Testis (tissue), 3 donors: Measurements from ENCODE around the gene CYP24A1. TPM values are rescaled to one million over a fixed set of nuclear protein-coding genes. Genes with fewer than 3 reads are reported as not detected.

Experiments used
- DNase-seq: peaks from one replicate; pipeline ENCODE4 v3.0.0-alpha.2; 2019
- H3K27ac ChIP-seq, 2 donors: fragments of 200-600 bp; sonication (generic); one replicate each; pipeline ENCODE4 v1.5.1; 2019
- H3K27me3 ChIP-seq: fragments of 200-600 bp; sonication (generic); one replicate; pipeline ENCODE4 v1.5.1; 2019
- H3K36me3 ChIP-seq: fragments of 200-600 bp; sonication (generic); one replicate; pipeline ENCODE4 v1.5.1; 2017; ENCODE audit warnings: low read depth; ENCODE audit errors: missing control alignments
- H3K4me1 ChIP-seq: fragments of 200-600 bp; sonication (generic); one replicate; pipeline ENCODE4 v1.5.1; 2019
- H3K4me3 ChIP-seq, 2 donors: fragments of 200-600 bp; sonication (generic); one replicate each; pipeline ENCODE4 v1.5.1; 2017 to 2019
- H3K9me3 ChIP-seq: fragments of 200-600 bp; sonication (generic); one replicate; pipeline ENCODE4 v1.5.1; 2017
- POLR2A ChIP-seq: fragments of 450-650 bp; IDR thresholded peaks from one replicate; pipeline ENCODE4 v1.6.1; 2017; ENCODE audit warnings: antibody characterized with exemption, mild to moderate bottlenecking, moderate library complexity
- WGBS, 2 donors: methylation state at CpG; one replicate each; pipeline ENCODE4 v1.1.5; 2018; 5-methylcytosine and 5-hydroxymethylcytosine counted together
- intact Hi-C: fragments of 100-400 bp; cut with DNase I; formaldehyde crosslinking; loops from one replicate; pipeline ENCODE4 v1.15.1; 2023; ENCODE audit warnings: low total_unique reads
- polyA plus RNA-seq: library from polyadenylated mRNA; stranded (reverse); fragments of 350-450 nt; fragmentation: Illumina TruSeq; extraction: RNeasy Lipid Tissue Mini Kit (QIAGEN cat#74804); gene quantifications from one replicate; pipeline ENCODE4 v1.2.3, GENCODE V29; 2014; ENCODE audit warnings: low read depth, low replicate concordance; ENCODE audit not compliant: insufficient read depth
- total RNA-seq, 2 donors: library from RNA; depleted of rRNA; stranded (reverse); fragments of >200 nt; gene quantifications; one replicate each; pipeline ENCODE4 v1.2.3, GENCODE V29; 2016
- TF ChIP-seq, protein P1 (sequence below), 3 experiments: fragments of 450-650 bp in 2 of 3; fragments of 200-600 bp in 1 of 3; sonication (generic) in 1 of 3; IDR thresholded peaks; one replicate each; pipeline ENCODE4 v1.5.1; 2016 to 2019; ENCODE audit warnings: antibody characterized with exemption in 3 of 3, mild to moderate bottlenecking in 2 of 3, moderate library complexity in 1 of 3

Gene CYP24A1
- total and polyA plus RNA-seq, 3 donors from 2014 or later: 0.43 to 0.94 TPM; not detected in 1

DNA sequence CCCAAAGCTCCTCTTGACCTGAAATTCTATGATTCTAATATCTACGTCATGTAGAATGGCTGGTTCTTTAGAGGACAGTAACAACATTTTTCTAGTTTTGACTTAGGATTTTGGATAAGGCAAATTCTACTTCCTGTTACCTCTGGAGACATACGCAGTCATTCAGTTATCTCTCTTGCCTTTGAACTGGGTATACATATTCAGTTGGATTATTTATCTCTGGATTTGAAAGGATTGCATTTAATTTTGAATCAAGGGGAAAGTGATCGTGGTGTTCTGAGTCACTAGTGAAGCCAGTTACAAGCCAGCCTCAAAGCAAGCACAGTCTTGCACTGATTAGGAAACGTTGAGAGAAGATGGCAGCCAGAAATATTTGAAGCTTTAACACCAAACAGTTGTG is 68.1 kb downstream of the CYP24A1 start:
- WGBS, 2 donors: 66 to 73% methylated on average over 4 of the region's 4 CpGs
- TF ChIP-seq, protein P1, sequence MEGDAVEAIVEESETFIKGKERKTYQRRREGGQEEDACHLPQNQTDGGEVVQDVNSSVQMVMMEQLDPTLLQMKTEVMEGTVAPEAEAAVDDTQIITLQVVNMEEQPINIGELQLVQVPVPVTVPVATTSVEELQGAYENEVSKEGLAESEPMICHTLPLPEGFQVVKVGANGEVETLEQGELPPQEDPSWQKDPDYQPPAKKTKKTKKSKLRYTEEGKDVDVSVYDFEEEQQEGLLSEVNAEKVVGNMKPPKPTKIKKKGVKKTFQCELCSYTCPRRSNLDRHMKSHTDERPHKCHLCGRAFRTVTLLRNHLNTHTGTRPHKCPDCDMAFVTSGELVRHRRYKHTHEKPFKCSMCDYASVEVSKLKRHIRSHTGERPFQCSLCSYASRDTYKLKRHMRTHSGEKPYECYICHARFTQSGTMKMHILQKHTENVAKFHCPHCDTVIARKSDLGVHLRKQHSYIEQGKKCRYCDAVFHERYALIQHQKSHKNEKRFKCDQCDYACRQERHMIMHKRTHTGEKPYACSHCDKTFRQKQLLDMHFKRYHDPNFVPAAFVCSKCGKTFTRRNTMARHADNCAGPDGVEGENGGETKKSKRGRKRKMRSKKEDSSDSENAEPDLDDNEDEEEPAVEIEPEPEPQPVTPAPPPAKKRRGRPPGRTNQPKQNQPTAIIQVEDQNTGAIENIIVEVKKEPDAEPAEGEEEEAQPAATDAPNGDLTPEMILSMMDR (IDR thresholded peaks at IDR 0.05): no peak
- TF ChIP-seq POLR2A: no peak
- intact Hi-C loops: no loop called here

DNA sequence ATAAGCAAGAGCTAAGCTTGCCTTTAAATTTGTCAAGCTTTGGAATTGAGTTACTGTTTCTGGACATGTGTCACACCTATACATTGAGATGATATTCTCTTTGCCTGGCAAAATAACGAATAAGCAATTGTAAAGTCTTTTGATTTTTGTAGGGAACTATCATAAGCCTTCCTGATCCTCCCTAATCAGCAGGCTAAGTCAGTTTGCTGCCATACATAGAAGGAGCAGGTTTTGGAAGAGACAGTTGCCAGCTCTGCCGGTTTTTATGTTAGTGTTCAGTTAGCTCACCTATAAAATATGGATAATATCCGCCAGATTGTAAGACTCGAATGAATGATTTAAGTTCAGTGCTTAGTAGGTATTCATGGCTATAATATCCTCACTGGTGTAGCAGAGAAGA is 69.0 kb downstream of the CYP24A1 start:
- Histone ChIP-seq H3K36me3 (no peaks in the 10 kb centered on the region), H3K4me3 (no peak overlapping the region), H3K27ac (no peak overlapping the region), H3K27me3 (no peaks in the 10 kb centered on the region), H3K4me1 (no peaks in the 10 kb centered on the region), H3K9me3 (no peaks in the 10 kb centered on the region)
- no peak for DNase-seq
- intact Hi-C loops: no loop called here
- 89 to 94% methylated on average over 4 of the region's 4 CpGs for WGBS, 2 donors
- no peak for TF ChIP-seq POLR2A
- TF ChIP-seq, protein P1 (IDR thresholded peaks at IDR 0.05): no peak

More for the DNA sequence above, 68.1 kb downstream of the CYP24A1 start:
- H3K27ac ChIP-seq: no peak overlapping the region
- no peaks in the 10 kb centered on the region for H3K36me3 ChIP-seq
- H3K4me1 ChIP-seq: no peaks in the 10 kb centered on the region
- no peaks in the 10 kb centered on the region for H3K9me3 ChIP-seq
- no peak for DNase-seq
- H3K4me3 ChIP-seq: no peak overlapping the region
- no peaks in the 10 kb centered on the region for H3K27me3 ChIP-seq

DNA sequence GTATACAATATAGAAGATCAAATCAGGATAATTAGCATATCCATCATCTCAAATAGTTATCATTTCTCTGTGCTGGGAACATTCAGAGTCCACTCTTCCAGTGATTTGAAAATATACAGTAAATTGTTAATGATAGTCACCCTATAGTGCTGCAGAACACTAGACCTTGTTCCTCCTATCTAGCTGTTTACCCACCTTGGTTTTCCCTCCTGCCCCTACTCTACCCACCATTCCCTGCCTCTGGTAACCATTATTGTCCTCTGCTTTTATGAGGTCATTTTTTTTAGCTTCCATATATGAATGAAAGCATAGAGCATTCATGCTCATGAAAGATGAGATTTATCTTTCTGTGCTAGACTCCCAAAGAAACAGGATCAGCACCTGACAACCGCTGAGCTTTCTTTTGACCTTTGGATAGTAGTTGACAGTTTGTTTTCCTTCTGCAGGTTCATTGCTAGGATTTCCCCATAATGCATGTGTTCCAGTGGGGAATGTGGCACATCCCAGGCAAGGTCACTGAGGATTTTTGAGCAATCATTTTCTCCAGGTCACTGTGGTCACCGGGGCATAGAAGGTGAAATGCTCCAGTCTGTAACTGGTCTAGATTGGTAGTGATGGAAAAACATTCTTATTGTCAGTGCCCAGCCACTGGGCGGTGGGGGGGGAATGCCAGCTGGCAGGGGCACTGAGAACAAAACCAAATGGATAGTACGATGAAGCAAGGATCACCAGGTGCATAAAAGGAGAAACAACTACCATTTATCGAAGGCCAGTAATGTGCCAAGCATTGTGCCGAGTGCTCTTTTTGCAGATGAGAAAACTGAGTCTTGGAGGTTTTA is 69.8 kb downstream of the CYP24A1 start:
- TF ChIP-seq, protein P1 (IDR thresholded peaks at IDR 0.05): peak in 1 of 3 experiments; percentile 9
- no peak for TF ChIP-seq POLR2A
- no peaks in the 10 kb centered on the region for H3K36me3 ChIP-seq
- H3K4me3 ChIP-seq: no peak overlapping the region
- no peaks in the 10 kb centered on the region for H3K9me3 ChIP-seq
- no peaks in the 10 kb centered on the region for H3K27me3 ChIP-seq
- no peak for DNase-seq
- whole genome bisulfite sequencing, 2 donors: 70 to 82% methylated on average over 6 of the region's 6 CpGs
- H3K27ac ChIP-seq: no peak overlapping the region
- no peaks in the 10 kb centered on the region for H3K4me1 ChIP-seq
- intact Hi-C loops: no loop called here

Other genes with a start within 250 kb of the CYP24A1 start
- 1 to 10 TPM; 2.4 to 3.3 TPM for gene BCAS1, start 103.4 kb downstream of the CYP24A1 start, total RNA-seq
- gene BCAS1, start 103.4 kb downstream of the CYP24A1 start, polyA plus RNA-seq: 8.8 TPM
- 10 to 100 TPM; 32.8 to 44.9 TPM for gene PFDN4, start 34.1 kb upstream of the CYP24A1 start, total RNA-seq
- 67.3 TPM for gene PFDN4, start 34.1 kb upstream of the CYP24A1 start, polyA plus RNA-seq